IPS-NIHi7 (cell line): ENCODE results near the gene SMAD6.
A peak's percentile ranks its signal among the peaks of the same experiment; 100 is the strongest.

ENCODE experiments used
- DNase-seq: peaks from one replicate; pipeline ENCODE4 v3.0.0; 2012; ENCODE audit warnings: mixed read lengths; ENCODE audit errors: extremely low spot score

Gene SMAD6

DNA sequence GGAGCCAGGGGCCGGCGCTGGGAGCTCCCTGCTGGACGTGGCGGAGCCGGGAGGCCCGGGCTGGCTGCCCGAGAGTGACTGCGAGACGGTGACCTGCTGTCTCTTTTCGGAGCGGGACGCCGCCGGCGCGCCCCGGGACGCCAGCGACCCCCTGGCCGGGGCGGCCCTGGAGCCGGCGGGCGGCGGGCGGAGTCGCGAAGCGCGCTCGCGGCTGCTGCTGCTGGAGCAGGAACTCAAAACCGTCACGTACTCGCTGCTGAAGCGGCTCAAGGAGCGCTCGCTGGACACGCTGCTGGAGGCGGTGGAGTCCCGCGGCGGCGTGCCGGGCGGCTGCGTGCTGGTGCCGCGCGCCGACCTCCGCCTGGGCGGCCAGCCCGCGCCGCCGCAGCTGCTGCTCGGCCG, 1.5 kb downstream of the SMAD6 start:
- DNase-seq = no peak

DNA sequence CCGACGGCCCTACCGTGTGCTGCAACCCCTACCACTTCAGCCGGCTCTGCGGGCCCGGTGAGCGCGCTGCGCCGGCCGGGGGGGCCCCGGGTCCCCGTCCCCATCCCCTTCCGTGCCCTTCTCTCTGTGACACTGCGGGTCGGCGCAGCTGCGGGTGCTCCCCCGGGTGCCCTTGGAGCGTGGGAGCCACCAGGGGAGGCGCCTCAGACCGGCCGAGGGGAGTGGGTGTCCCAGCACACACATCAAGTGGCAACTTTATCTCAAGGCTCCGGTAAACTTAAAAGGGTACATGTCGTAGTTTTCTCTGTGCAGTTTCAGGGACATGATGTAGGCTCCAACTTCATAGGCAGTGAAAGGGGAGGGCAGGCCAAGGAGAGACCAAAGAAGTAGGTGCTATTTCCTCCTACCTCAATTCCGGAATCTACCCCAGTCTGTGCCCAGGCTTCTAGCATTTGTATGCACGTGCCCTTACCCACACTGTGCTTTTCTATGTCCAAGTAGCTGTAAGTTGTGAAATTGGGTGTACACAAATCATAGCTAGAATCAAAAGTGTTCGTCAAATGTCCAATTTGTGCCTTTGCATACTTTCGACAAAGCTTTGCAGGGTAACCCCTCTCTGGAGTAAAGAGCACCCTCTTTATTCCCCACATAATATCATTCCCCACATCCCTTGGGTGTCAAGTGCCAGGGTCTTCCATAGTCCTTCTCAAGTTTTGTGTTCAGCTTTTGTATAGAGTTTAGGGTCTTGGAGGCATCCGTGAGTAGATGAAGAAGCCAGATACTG, 2.2 kb downstream of the SMAD6 start:
- no peak for DNase-seq

DNA sequence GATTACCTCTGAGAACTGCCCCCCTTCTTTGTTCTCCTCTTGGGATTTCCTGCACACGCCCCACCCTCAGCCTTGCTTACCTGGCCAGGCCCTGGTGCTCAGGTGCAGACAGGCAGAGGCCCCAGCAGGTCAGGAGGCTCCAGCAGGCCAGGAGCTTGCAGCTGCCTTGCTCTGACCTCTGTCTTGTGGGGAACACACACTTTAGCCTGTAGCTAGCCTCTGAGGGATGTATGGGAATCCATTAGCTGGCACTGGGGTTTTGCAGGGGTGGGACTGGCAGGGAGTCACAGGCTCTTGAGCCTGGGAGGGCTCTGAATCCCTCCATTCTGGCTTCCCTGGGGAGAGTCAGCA, 2.7 kb downstream of the SMAD6 start:
- no peak for DNase-seq

DNA sequence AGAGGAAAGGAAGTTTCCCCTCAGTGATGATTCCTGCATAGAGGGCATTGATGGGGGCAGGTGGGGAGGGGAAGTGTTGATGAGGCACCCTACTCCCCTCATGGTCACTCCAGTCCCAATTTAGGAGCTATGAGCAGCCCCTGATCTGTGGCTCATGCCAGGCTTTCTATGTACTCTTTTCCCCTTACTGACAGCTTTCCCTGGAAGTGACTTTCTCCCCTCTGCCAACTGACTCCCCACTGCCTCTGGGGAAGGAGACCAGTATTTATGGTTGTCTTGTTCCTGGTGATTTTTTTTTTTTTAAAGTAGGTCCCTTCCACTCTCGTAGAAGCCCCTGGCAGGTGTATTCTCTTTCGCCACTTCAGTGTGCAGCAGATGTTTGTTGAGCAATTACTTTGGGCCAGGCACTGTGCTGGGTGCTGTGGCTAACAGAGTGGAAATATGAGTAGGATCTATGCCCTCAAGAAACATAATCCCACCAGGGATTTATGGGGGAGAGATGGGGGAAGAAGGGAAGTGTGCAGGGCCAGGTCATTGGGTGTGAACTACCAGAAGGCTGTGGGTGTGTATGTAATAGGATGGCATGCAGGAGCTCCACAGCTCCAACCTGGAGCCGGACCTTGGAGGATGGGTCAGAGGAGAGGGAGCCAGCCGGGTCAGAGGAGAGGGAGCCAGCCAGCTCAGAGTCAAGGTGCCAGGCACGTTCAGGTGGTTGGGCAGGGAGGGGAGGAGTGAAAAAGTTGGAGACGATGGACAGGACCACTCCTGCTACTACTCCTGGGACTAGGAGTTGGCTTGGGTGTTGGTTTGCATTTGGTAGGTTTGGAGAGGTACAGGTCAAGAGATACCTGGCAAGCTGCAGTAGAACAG, 3.5 kb downstream of the SMAD6 start:
- no peak for DNase-seq

DNA sequence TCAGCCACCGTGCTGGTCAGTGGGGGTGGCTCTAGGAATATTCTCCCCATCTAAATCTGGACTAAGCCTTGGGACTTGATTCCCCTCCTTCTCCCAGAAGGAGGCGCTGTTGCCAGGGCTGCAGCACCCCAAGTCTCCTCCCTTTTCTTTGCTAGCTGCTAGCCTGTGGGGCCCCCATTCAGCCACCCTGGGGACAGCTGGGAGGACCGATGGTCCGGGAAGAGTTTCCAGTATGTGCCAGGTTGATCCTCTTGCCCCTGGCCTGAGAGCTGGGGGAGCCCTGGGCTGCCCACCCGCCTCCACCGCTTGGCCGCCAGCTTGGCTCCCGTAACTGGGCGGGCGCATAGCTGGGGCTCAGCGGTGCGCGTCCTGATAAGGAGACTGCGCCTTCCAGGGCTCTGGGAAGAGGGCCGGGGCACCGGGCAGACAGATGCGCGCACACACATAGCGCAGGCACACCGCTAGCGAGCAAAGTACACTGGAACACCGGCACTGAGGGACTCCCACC, 4.2 kb downstream of the SMAD6 start:
- no peak for DNase-seq

DNA sequence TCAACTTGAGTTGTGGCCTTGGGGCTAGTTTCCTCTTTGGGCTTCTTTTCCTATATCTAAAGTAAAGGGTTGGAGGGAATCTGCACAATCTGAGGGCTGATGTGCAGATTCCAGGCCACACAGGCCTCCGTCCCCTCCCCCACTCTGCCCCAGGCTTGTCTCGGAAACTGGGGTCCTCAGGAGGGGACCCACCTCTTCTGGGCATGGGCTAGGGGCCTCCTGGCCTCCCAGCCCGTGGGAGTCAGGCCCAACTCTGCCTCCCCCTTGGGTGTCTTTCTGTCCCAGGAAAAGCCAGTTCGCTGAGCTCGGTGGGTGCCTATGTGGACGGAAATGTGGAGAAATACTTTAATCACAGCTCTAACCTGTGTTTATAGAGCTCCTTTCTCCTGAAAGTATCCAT, 4.8 kb downstream of the SMAD6 start:
- DNase-seq = no peak

DNA sequence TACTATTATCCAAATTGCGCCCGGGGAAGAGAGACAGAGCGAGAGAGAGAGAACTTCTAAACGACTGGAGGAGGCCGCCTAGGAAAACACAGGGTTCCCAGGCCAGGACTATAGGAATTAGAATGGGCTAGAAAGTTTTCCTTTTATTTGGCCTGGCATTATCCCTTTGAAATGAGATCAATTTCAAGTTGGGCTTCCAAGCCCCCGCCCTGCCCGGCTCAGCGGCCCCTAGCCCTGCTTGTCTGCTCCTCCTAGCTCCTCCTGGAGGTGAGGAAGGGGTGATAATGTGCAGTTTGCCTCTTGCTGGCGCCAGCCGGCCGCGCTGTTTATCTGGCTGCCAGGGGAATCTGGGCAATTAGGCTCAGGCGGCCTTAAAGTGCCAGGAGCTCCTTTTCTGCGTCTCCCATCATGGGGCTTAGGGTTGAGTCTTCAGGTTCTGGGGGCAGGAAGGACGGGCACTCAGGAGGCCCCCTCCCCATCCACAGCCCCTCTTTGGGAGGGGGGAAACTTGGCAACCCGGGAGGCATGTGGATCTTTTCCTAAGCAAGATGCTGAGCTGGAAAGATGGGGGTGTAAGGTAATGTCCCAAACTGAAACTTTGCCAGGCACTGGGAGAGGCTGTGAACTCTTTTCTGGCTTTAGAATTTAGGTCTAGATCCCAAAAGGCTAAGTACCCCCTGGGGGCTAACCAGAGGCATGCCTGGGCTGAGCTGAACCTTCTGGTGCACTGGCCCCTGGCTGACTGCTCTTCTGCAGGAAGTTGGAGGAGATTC, 5.5 kb downstream of the SMAD6 start:
- DNase-seq = peak; percentile 90

DNA sequence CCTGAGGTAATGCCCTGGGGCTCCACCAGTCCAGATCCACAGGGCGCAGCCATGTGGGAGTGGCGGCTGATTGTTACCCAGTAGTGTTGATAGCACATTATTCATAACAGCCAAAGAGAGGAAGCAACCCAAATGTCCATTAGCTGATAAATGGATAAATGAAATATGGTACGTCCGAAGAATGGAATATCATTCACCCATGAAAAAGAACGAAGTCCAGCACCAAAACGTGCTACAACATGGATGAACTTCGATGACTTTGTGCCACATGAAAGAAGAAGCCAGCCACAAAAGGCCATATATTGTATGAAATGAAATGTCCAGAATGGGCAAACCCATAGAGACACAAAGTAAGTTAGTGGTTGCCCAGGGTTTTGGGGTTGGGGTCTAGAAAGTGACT, 6.4 kb downstream of the SMAD6 start:
- DNase-seq = no peak

DNA sequence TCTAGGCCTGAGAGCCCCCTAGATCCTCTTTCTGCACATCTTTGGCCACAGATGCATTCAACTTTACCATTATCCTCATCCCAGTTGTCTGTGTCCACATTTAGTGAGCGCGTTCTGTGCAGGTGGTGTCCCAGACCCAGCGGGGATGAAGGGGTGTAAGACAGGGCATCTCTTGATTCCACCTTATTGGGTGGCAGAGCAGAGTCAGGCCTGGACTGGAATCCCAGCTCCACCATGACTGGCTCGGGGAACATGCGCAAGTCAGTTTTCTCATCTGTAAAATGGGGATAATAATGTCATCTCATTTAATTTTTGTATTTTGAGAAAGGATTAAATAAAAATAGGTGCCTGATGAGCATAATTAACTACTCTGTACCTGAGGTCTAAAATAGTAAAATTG, 7.8 kb downstream of the SMAD6 start:
- DNase-seq = no peak

DNA sequence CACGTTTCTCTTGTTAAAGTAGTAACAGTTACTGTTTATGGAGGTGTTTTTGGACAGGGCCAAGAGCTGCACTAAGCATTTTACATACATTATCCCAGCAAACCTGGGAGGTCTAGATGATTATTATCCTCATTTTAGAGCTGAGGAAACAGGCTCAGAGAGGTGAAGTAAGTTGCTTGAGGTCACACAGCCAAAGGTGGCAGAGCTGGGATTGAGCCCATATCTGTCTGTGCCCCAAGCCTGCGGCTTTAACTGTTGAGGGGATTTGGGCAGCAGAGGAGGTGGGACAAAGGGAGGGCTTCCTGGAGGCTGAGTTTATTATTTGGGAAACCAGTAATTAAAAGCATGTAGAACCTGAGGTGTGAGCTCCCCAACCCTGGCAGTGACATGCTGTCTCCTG, 9.2 kb downstream of the SMAD6 start:
- DNase-seq = no peak

DNA sequence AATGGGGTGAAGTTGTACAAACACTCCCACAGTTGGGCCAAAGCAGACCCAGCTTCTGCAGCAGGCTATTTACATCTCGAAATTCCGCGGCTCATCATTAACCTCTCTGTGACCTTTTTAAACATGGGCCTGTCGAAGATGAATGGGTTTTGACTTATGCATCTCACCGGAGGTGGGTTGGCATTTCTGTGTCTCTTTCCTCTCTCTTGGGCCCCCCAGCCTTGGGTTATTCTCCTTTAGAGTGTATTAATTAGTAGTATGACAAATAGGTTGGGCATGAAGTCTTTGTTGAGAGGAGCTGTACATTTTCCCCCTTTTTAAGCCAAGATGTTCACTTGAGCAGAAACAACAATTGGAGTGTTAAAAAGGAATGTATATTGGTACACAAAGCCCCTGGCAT, 9.8 kb downstream of the SMAD6 start:
- no peak for DNase-seq

DNA sequence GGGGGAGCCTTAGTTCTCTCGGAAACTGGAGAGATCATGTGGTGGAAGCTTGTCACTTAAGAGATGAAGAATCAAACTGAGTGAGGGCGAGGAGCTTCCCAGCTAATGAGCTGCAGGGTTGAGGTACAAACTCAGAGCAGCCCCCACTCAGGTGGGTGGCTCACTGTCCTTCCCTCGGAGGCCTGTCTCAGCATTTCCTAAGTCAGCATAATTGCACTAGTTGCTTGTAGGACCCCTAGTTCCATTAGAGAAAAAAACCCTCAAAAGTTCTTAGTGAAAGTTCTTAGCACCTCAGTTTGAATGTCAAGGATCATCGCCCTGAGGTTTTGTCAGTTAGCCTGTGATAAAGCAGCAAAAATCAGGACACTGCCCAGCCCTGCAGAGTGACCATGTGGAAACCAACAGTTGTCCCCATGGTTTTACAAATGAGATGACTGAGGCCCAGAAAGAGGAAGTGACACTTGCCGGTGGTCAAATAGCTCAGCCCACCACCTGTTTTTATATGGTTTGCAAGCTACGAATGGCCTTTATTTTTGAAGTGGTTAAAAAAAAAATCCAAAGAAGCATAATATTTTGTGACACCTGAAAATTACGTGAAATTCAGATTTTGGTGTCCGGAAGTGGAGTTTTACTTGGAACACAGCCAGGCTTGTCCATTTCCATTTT, 11.9 kb downstream of the SMAD6 start:
- DNase-seq = no peak

DNA sequence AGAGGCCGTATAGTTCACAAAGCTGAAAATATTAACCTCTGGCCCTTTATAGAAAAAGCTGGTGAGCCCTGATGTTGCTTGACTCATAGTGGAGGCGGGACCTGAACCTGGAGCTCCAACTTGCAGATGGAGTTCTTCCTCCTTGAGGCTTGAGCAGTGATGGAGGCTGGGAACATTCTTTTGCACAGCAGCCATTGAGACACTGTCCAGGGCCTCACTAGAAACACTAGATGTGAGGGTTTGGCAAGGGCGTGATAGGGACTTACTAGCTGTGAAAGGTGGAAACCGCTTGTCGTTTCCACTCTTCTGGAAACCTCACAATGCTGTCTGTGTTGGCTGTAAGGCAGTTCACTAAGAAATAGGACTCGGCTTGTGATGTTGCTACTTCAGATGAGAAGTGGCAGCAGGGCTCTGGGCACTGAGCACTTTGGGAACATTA, 12.5 kb downstream of the SMAD6 start:
- DNase-seq = no peak

DNA sequence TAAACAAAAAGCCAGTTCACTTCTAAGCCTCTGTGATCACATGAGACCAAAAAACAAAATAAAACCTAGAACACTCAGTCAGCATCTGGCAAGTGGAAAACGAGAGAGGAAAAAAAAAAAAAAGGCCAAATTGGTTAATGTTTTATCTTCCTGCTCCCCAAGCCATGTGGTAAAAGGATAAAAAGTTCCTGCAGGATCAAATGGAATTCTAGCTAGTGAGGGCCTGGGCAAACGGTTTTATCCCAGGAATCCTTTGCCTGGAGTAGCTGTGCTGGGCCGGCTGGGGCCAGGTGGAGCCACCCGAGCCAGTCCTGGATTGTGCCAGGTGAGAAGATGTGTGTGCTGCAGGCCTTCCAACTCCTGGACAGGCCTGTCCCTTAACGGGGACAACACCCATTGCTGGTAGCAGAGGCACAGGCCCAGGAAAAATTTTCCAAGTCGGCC, 13.2 kb downstream of the SMAD6 start:
- no peak for DNase-seq

DNA sequence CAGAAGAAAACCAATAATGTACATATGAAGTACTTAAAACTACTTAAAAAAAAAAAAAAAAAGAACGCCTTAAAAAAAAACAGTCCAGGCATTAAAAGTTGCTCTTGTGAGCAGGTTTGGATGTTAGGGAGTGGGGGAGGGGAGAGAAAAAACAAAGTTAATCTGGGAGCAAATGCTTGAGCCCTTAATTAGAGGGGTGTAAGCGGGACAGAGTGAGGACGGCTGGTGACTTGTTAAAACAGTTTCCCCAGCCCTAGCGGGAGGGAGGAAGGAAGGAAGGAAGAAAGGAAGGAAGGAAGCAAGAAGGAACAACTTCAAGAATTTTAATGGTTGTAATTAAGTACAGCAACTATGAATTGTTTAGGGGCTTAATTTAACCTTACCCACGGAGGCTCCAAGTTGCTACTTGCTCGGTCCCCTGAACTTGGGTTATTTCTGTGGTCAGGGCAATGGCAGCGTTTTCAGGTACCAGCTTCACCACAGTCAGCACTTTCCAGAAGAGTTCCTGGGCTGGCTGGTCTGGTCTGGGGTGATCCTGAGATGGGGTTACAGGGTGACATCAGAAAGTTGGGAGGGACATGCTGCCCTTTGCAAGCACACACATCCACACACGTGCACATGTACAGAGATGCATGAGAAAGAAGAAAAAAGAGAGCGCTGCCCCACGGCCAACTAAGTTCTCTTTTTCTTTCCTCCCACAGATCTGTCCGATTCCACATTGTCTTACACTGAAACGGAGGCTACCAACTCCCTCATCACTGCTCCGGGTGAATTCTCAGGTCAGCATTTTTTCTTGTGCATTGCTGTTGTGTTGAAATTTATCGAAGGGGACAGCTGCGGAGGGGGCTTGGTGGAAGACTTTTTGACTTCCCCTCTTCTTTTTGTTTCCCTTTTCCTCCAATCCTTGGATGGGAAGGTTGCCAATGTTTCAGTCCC, 14.0 kb downstream of the SMAD6 start:
- DNase-seq = no peak

DNA sequence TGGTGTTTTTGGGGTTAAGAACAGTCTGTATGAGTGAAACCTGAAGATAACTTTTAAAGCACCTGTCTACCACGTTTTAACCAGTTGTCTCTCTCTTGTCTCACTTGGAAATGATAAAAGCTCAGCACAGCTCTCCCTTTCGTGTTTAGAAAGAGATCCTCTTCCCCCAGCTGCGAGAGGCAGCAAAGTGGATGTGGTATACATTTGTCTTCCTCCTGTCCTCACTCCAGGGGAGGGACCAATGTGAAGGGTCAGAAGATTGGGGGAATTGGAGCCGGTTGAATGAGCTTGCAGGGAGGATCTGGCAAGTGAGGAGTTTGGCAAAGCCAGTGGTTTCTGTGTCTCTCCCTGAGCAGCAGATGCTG, 14.6 kb downstream of the SMAD6 start:
- no peak for DNase-seq

DNA sequence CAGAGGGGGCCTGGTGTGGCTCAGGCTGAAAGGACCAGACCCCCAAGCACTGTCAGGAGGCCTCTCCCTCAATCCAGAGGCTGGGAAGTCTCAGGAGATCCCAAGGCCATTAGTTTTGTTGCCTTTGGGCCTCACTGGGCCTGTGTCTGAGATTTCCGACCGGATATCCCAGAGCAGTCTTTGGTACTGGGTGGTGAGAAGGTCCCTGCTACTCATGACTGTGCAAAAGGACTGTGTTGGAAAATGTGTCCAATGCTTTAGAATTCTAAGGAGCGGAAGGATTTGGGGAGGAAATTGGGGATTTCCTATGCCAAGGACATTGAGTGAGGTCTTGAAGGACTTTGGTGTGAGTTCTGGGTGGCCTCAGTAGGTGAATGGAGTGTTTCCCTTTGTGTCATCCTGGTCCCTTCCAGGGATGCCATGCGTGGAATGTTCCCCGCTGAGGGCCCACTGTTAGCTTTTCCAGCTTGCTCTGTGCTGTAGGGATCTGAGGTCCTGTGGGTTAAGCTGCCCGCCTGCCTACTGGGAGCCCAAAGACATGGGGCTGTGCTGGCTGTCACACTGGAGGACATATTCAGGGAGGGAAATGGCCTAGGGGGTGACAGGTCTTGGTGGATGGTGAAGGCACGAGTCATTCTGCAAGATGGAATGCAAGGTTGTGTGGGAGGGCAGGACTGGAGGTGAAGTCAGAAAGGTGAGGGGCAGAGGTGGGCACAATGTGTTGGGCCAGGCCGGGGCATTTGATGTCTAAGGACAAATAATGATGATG, 16.4 kb downstream of the SMAD6 start:
- no peak for DNase-seq

DNA sequence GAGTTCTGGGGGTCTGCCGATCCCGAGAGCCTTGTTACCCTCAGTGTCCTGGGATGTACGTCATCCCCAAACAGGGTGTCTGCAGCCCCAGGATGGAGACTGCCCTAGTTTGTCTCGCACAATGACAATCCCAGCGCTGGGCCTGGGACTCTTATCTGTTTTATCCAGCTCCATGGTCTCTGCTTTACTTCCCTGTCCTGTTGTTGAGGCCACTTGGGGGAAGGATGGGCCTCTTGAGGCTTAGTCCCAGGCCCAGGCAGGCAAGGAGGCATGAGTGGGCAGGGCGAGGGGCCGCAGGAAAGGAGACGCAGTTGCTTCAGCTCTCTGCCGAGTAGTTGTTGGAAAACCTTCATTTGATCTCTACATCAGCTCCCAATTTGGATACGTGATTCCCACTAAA, 17.4 kb downstream of the SMAD6 start:
- DNase-seq = no peak

DNA sequence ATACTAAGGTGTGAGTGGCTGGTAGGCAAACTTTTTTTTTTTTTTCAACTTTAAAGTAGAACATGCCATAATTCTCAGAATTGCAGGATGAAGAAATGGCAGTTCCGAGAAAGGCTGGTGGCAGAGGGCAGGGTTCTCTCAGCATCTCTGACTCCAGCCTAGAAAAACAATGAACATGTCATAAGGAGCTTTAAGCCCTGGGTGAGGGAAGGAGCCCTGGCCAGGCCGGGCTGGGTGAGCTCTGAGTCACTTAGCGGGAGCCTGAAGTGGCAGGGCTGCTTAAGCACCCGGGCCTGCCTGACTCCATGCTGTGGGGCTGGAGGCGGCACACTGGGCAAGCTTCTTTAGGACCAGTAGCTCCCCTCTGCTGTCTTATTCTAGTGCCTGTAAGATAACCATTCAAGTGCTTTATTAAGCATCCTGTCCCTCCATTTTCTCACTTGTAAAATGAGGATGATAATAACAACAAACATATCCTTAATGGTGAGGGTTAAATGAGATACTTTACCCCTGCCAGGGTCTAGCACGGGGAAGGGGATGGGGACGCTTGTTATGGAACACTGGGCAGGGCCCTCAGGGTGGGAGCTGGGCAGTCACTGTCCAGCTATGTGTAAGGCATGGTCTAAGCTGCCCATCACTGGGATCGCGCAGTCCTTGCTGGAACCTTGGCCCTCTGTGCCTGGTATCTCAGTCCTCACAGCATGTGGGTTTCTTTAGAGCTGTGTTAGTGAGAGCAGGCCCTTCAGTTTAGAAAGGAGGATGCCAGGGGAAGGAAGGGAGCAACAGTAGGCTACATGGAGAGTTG, 18.4 kb downstream of the SMAD6 start:
- no peak for DNase-seq
